PC-9 (cell line): Measurements from ENCODE around the gene IL11. TPM values are rescaled to one million over a fixed set of nuclear protein-coding genes. Genes with fewer than 3 reads are reported as not detected.

Source experiments
- BruUV-seq: library from RNA; stranded (reverse); fragments of 400-500 nt; replicated peaks from 2 replicates; lab custom pipeline; 2021; lab: Mats Ljungman, UMichigan
- CTCF ChIA-PET: fragments of 300-600 bp; sonication (Branson Sonifier 250); formaldehyde crosslinking; loops from one replicate; lab custom pipeline; 2022; ENCODE audit warnings: antibody characterized with exemption; lab: Charles Lee
- POLR2A ChIA-PET: fragments of 300-600 bp; sonication (Branson Sonifier 250); formaldehyde crosslinking; loops from one replicate; lab custom pipeline; 2022; ENCODE audit warnings: antibody characterized with exemption; ENCODE audit not compliant: unreplicated experiment; lab: Charles Lee
- DNase-seq, 2 experiments: peaks; one replicate each; pipeline versions ENCODE4 v3.0.0 to v3.0.0-alpha.2; 2015 to 2022; ENCODE audit warnings: mixed read lengths in 1 of 2
- H2AFZ ChIP-seq: fragments of 200-600 bp; sonication (generic); 2 replicates; pipeline ENCODE4 v1.8.1; 2017; ENCODE audit warnings: antibody characterized with exemption
- H3F3A ChIP-seq: fragments of 200-600 bp; sonication (generic); 2 replicates; pipeline ENCODE4 v1.8.1; 2017; ENCODE audit warnings: antibody characterized with exemption, mild to moderate bottlenecking, low read depth; ENCODE audit not compliant: insufficient read depth
- H3K27ac ChIP-seq: fragments of 200-600 bp; sonication (generic); 2 replicates; pipeline ENCODE4 v1.6.1; 2016; ENCODE audit warnings: mixed run types
- H3K27me3 ChIP-seq: fragments of 200-600 bp; sonication (generic); 2 replicates; pipeline ENCODE4 v1.6.1; 2016; ENCODE audit warnings: low read depth, mixed run types; ENCODE audit not compliant: insufficient read depth
- H3K36me3 ChIP-seq: fragments of 200-600 bp; sonication (generic); 2 replicates; pipeline ENCODE4 v1.6.1; 2016; ENCODE audit warnings: low read depth, mixed run types
- H3K4me1 ChIP-seq: fragments of 200-600 bp; sonication (generic); replicated peaks from 2 replicates; pipeline ENCODE4 v1.6.1; 2016; ENCODE audit warnings: mixed run types; ENCODE audit not compliant: insufficient read depth
- H3K4me2 ChIP-seq: fragments of 200-600 bp; sonication (generic); 2 replicates; pipeline ENCODE4 v1.6.1; 2017; ENCODE audit warnings: mixed run types
- H3K4me3 ChIP-seq: fragments of 200-600 bp; sonication (generic); 2 replicates; pipeline ENCODE4 v1.6.1; 2016; ENCODE audit warnings: mixed run types
- H3K79me2 ChIP-seq: fragments of 200-600 bp; sonication (generic); 2 replicates; pipeline ENCODE4 v1.6.1; 2017; ENCODE audit warnings: low read depth, mixed run types
- H3K9me2 ChIP-seq: fragments of 200-600 bp; sonication (generic); 2 replicates; pipeline ENCODE4 v1.8.1; 2017; ENCODE audit warnings: mild to moderate bottlenecking; ENCODE audit not compliant: insufficient read depth
- H3K9me3 ChIP-seq: fragments of 200-600 bp; sonication (generic); 2 replicates; pipeline ENCODE4 v1.8.1; 2016; ENCODE audit warnings: low read depth; ENCODE audit not compliant: insufficient read depth
- H4K20me1 ChIP-seq: fragments of 200-600 bp; sonication (generic); 2 replicates; pipeline ENCODE4 v1.8.1; 2017; ENCODE audit not compliant: insufficient read depth
- CTCF ChIP-seq: fragments of 200-600 bp; sonication (generic); conservative IDR thresholded peaks from 2 replicates; pipeline ENCODE4 v1.6.1; 2017; ENCODE audit warnings: mixed run types, antibody characterized with exemption, mild to moderate bottlenecking, moderate library complexity
- EZH2 ChIP-seq: fragments of 200-600 bp; sonication (generic); IDR thresholded peaks from 2 replicates; pipeline ENCODE4 v1.8.0; 2017; ENCODE audit warnings: antibody characterized with exemption, low read depth
- intact Hi-C: fragments of 100-400 bp; cut with micrococcal nuclease; formaldehyde crosslinking; loops from one replicate; pipeline ENCODE4 v1.10.0; 2022; ENCODE audit not compliant: unreplicated experiment
- total RNA-seq: library from RNA; stranded (reverse); gene quantifications from 2 replicates; pipeline ENCODE4 v1.2.3, GENCODE V29; 2021

The IL11 gene
- total RNA-seq, 1 experiment from 2014 or later: 4.1 TPM

- H3K4me2 ChIP-seq: no peak overlapping the region
- intact Hi-C loops: no loop called here
- no peaks in the 10 kb centered on the region for H3K27me3 ChIP-seq
- no peak overlapping the region for H3K27ac ChIP-seq
- CTCF ChIA-PET: interaction anchor here (1.0 kb wide), 1 partner anchor 77 kb away, joined by 3 read pairs; no protein-coding TSS in a partner anchor
- BruUV-seq: no TSS peak
- peaks cover 38% of the 10 kb centered on the region for H3K36me3 ChIP-seq
- peaks cover 23% of the 10 kb centered on the region for H3K4me1 ChIP-seq
- H3K79me2 ChIP-seq: peaks cover 41% of the 10 kb centered on the region
- no peak overlapping the region for H3K4me3 ChIP-seq
- H3K9me2 ChIP-seq: no peaks in the 10 kb centered on the region
- TF ChIP-seq EZH2 (no peak), CTCF (no peak)
- no peak overlapping the region for H2AFZ ChIP-seq
- no peaks in the 10 kb centered on the region for H3K9me3 ChIP-seq
- POLR2A ChIA-PET: interaction anchor here (0.5 to 0.6 kb wide), 2 partner anchors 19 to 23 kb away, joined by 6 to 12 read pairs; no protein-coding TSS in a partner anchor
- H4K20me1 ChIP-seq: peaks cover 61% of the 10 kb centered on the region
- no peak for DNase-seq
- H3F3A ChIP-seq: peaks cover 92% of the 10 kb centered on the region
Measured at GRCh38 chr19:55391191-55391670, 21.0 kb upstream of the IL11 start.

- no peak for DNase-seq
- H3K9me2 ChIP-seq: no peaks in the 10 kb centered on the region
- no peak for TF ChIP-seq EZH2
- no peak for TF ChIP-seq CTCF
- H3K9me3 ChIP-seq: no peaks in the 10 kb centered on the region
- no peak overlapping the region for H3K4me2 ChIP-seq
- peaks cover 38% of the 10 kb centered on the region for H3K36me3 ChIP-seq
- H3K27me3 ChIP-seq: no peaks in the 10 kb centered on the region
- H2AFZ ChIP-seq: no peak overlapping the region
- no TSS peak for BruUV-seq
- peaks cover 64% of the 10 kb centered on the region for H4K20me1 ChIP-seq
- no peak overlapping the region for H3K4me3 ChIP-seq
- H3K4me1 ChIP-seq: peaks cover 23% of the 10 kb centered on the region
- CTCF ChIA-PET: interaction anchor here (0.6 to 1.0 kb wide), 2 partner anchors 77 to 916 kb away, joined by 3 to 5 read pairs; no protein-coding TSS in a partner anchor
- intact Hi-C loops: no loop called here
- H3K27ac ChIP-seq: no peak overlapping the region
- peaks cover 85% of the 10 kb centered on the region for H3F3A ChIP-seq
- POLR2A ChIA-PET: interaction anchor here (0.5 kb wide), 1 partner anchor 22 kb away, joined by 12 read pairs; no protein-coding TSS in a partner anchor
- peaks cover 45% of the 10 kb centered on the region for H3K79me2 ChIP-seq
Measured at GRCh38 chr19:55390461-55390880, 20.2 kb upstream of the IL11 start.

GRCh38 chr19:55389386-55390317, 19.4 kb upstream of the IL11 start:
- CTCF ChIA-PET: interaction anchor here (0.6 to 1.6 kb wide), 3 partner anchors 14 to 915 kb away, joined by 3 to 5 read pairs (median 4); partner anchors contain the start of gene NAT14
- no peak for TF ChIP-seq CTCF
- TF ChIP-seq EZH2: no peak
- Histone ChIP-seq H3K4me3 (no peak overlapping the region), H3K4me2 (no peak overlapping the region), H3K79me2 (peaks cover 49% of the 10 kb centered on the region), H3K9me2 (no peaks in the 10 kb centered on the region), H3F3A (peaks cover 84% of the 10 kb centered on the region), H3K27ac (no peak overlapping the region), H4K20me1 (peaks cover 64% of the 10 kb centered on the region), H3K36me3 (peaks cover 38% of the 10 kb centered on the region), H3K27me3 (no peaks in the 10 kb centered on the region), H3K4me1 (peaks cover 23% of the 10 kb centered on the region), H3K9me3 (no peaks in the 10 kb centered on the region), H2AFZ (no peak overlapping the region)
- DNase-seq: no peak
- no TSS peak for BruUV-seq
- intact Hi-C loops: loop anchor here (10.0 kb wide), 1 partner anchor 225 kb away; the partner anchor contains the start of gene DNAAF3
- POLR2A ChIA-PET: interaction anchor here (0.6 kb wide), 1 partner anchor 95 kb away, joined by 3 read pairs; no protein-coding TSS in a partner anchor
